Measurements from ENCODE around the gene HAND2. TPM values are rescaled to one million over a fixed set of nuclear protein-coding genes. Genes with fewer than 3 reads are reported as not detected.

HAND2 gene
- total and polyA plus RNA-seq, 12 donors: 0.11 to 56.1 (median 15.7) TPM

DNA sequence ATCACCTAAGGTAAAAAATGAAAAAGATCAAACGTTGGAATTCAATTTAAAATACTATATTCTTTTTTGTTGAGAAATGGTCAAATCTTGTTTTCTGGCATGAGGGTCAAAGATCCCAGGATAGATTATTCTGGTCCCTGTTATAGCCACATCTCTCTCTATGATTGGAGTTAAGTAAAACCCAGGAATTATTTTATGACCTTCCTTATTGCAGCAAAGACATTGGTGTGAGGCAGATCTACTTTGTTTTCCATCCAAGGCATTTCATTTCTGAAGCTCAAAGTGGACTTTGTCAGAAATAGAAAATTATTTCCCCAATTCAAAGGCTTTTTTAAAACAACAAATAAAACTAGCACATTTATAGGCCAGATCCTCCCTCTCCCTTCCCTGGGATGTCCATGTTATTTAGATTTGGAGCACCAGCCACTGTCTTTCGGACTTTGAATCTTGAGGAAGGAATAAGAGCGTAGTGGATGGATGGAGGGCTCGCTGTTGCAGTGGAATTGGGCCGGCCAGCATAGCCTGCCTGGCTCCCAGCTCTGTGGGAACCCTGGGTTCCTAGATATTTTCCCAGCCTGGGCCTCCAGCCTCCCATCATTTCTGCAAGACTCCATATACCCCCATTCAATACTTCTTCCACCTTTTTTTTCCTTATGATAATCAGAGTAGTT lies 45.6 kb upstream of the HAND2 start:
- TF ChIP-seq POLR2A (IDR thresholded peaks at IDR 0.05): no peak
- TF ChIP-seq, protein P1, sequence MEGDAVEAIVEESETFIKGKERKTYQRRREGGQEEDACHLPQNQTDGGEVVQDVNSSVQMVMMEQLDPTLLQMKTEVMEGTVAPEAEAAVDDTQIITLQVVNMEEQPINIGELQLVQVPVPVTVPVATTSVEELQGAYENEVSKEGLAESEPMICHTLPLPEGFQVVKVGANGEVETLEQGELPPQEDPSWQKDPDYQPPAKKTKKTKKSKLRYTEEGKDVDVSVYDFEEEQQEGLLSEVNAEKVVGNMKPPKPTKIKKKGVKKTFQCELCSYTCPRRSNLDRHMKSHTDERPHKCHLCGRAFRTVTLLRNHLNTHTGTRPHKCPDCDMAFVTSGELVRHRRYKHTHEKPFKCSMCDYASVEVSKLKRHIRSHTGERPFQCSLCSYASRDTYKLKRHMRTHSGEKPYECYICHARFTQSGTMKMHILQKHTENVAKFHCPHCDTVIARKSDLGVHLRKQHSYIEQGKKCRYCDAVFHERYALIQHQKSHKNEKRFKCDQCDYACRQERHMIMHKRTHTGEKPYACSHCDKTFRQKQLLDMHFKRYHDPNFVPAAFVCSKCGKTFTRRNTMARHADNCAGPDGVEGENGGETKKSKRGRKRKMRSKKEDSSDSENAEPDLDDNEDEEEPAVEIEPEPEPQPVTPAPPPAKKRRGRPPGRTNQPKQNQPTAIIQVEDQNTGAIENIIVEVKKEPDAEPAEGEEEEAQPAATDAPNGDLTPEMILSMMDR (IDR thresholded peaks at IDR 0.05): no peak
- 72 to 90% (median 81%) methylated on average over 5 of the region's 5 CpGs for WGBS, 4 donors
- DNase-seq: no peak

GRCh38 chr4:173573725-173574124 lies 43.7 kb upstream of the HAND2 start:
- Histone ChIP-seq H3K27me3 (no peaks in the 10 kb centered on the region), H3K4me3 (no peak overlapping the region), H3K36me3 (replicated peaks in 1 of 2) (no peaks in the 10 kb centered on the region), H3K9me3 (replicated peaks in 1 of 3) (no peaks in the 10 kb centered on the region), H3K27ac (no peak overlapping the region), H3K4me1 (replicated peaks in 1 of 2) (no peaks in the 10 kb centered on the region)
- TF ChIP-seq, protein P1 (IDR thresholded peaks at IDR 0.05): no peak
- TF ChIP-seq POLR2A (IDR thresholded peaks at IDR 0.05): no peak
- DNase-seq: no peak
- intact Hi-C loops (cut with DNase I): no loop called here
- WGBS, 4 donors: 29 to 55% (median 39%) methylated on average over 1 of the region's 1 CpG

More for the DNA sequence above, 45.6 kb upstream of the HAND2 start:
- no peak overlapping the region for H3K27ac ChIP-seq
- no peaks in the 10 kb centered on the region for H3K27me3 ChIP-seq
- H3K36me3 ChIP-seq (replicated peaks in 1 of 2): no peaks in the 10 kb centered on the region
- no peaks in the 10 kb centered on the region for H3K4me1 ChIP-seq (replicated peaks in 1 of 2)
- intact Hi-C loops (cut with DNase I): no loop called here
- H3K4me3 ChIP-seq: no peak overlapping the region
- no peaks in the 10 kb centered on the region for H3K9me3 ChIP-seq (replicated peaks in 1 of 3)

DNA sequence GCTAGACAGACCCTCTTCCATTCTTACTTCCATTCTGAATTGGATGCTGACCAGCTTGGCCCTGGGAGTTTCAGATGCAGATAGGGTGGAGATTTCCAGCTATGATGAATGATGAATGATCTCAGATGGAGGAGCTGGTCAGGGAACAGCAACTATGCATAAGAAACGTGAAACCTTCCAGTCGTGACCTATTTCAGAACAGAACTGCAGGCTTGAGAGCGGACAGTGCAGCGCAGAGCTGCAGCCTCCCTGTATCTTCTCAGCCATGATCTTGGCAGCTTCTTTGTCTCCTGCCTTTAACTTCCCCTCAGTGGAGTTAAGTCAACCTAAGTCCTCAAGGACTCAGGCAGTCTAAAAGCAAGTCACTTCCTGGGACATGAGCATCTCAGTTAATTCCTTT lies 43.3 kb upstream of the HAND2 start:
- Histone ChIP-seq H3K36me3 (replicated peaks in 1 of 2) (no peaks in the 10 kb centered on the region), H3K9me3 (replicated peaks in 1 of 3) (no peaks in the 10 kb centered on the region), H3K27me3 (no peaks in the 10 kb centered on the region), H3K4me1 (replicated peaks in 1 of 2) (no peaks in the 10 kb centered on the region), H3K4me3 (no peak overlapping the region), H3K27ac (no peak overlapping the region)
- 30 to 49% (median 41%) methylated on average over 4 of the region's 4 CpGs for WGBS, 4 donors
- intact Hi-C loops (cut with DNase I): no loop called here
- TF ChIP-seq POLR2A (IDR thresholded peaks at IDR 0.05): no peak
- TF ChIP-seq, protein P1 (IDR thresholded peaks at IDR 0.05): no peak
- DNase-seq: no peak

DNA sequence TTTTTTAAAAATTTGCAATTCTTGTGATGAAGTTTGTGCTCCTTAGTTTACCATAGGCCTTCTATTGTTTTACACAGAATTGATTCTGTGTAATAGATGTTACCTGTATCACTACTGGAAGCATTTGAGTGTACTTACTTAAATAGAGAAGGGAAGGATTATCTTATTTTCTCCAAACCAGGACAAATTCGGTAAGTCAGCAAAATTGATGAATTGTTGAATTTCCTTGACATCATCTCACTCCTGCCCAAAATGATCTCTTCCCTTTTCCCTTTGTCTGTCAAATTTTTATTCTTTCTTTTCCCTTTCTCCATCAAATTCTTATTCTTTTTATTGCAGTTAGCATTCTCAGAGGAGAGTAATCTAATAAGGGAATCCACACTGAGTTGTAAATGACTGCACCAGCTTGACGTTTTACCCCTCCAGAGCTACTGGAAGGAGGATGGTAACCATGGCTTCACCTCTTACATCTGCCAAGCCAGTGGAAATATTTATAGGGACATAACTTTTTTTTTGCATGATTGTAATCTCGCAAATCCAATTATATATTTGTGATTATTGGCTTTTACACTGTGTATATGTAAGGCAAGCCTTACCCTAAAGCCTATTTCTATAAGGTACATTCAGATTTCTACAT lies 42.6 kb upstream of the HAND2 start:
- H3K27ac ChIP-seq: no peak overlapping the region
- no peak for DNase-seq
- no peak overlapping the region for H3K4me3 ChIP-seq
- WGBS, 4 donors: 50 to 63% (median 53%) methylated on average over 3 of the region's 3 CpGs
- intact Hi-C loops (cut with DNase I): no loop called here
- H3K36me3 ChIP-seq (replicated peaks in 1 of 2): no peaks in the 10 kb centered on the region
- no peaks in the 10 kb centered on the region for H3K4me1 ChIP-seq (replicated peaks in 1 of 2)
- H3K27me3 ChIP-seq: no peaks in the 10 kb centered on the region
- TF ChIP-seq POLR2A (IDR thresholded peaks at IDR 0.05): no peak
- TF ChIP-seq, protein P1 (IDR thresholded peaks at IDR 0.05): no peak
- no peaks in the 10 kb centered on the region for H3K9me3 ChIP-seq (replicated peaks in 1 of 3)

All from adrenal gland (tissue), 12 donors.